SK-N-SH treated with all-trans-retinoic acid at 6 μM for 48 hours (cell line): ENCODE data around the gene CFAP251.

Experiments used
- ATAC-seq: fragments of 200-7000 bp; cut with Tn5 transposase; 3 replicates; pipeline ENCODE4 v1.9.1; 2020; ENCODE audit warnings: mild to moderate bottlenecking, moderate library complexity
- BACH2 ChIP-seq: fragments of 250-450 bp; sonication (Bioruptor Pico); IDR thresholded peaks from 2 replicates; pipeline ENCODE4 v1.9.0; 2021; ENCODE audit warnings: mild to moderate bottlenecking, borderline replicate concordance
- CREB5 ChIP-seq: fragments of 250-450 bp; sonication (Bioruptor Pico); IDR thresholded peaks from 2 replicates; pipeline ENCODE4 v1.5.1; 2020; ENCODE audit warnings: low read depth, mild to moderate bottlenecking, moderate library complexity
- CSDC2 ChIP-seq: fragments of 250-450 bp; sonication (Bioruptor Pico); IDR thresholded peaks from 2 replicates; pipeline ENCODE4 v1.5.0; 2020; ENCODE audit warnings: mild to moderate bottlenecking, moderate library complexity
- ESRRG ChIP-seq: fragments of 250-450 bp; sonication (Bioruptor Pico); IDR thresholded peaks from 2 replicates; pipeline ENCODE4 v1.6.1; 2021; ENCODE audit warnings: mild to moderate bottlenecking
- GLIS3 ChIP-seq: fragments of 250-450 bp; sonication (Bioruptor Pico); IDR thresholded peaks from 2 replicates; pipeline ENCODE4 v1.5.0; 2020; ENCODE audit warnings: mild to moderate bottlenecking, moderate library complexity
- ISL1 ChIP-seq: fragments of 250-450 bp; sonication (Bioruptor Pico); IDR thresholded peaks from 2 replicates; pipeline ENCODE4 v2.1.2; 2022; ENCODE audit warnings: mild to moderate bottlenecking, moderate library complexity
- OSR1 ChIP-seq: fragments of 250-450 bp; sonication (Bioruptor Pico); IDR thresholded peaks from 2 replicates; pipeline ENCODE4 v1.8.0; 2022; ENCODE audit warnings: moderate library complexity, mild to moderate bottlenecking, inconsistent platforms
- PPARA ChIP-seq: fragments of 250-450 bp; sonication (Bioruptor Pico); IDR thresholded peaks from 2 replicates; pipeline ENCODE4 v1.5.0; 2020; ENCODE audit warnings: mild to moderate bottlenecking, borderline replicate concordance
- RARB ChIP-seq: fragments of 250-450 bp; sonication (Bioruptor Pico); IDR thresholded peaks from 2 replicates; pipeline ENCODE4 v1.8.0; 2021; ENCODE audit warnings: mild to moderate bottlenecking, moderate library complexity
- SNAI2 ChIP-seq: fragments of 250-450 bp; sonication (Bioruptor Pico); IDR thresholded peaks from 2 replicates; pipeline ENCODE4 v1.5.0; 2020; ENCODE audit warnings: mild to moderate bottlenecking, moderate library complexity
- TCF4 ChIP-seq: fragments of 250-450 bp; sonication (Bioruptor Pico); IDR thresholded peaks from 2 replicates; pipeline ENCODE4 v1.8.0; 2021; ENCODE audit warnings: mild to moderate bottlenecking, moderate library complexity, borderline replicate concordance
- TOX ChIP-seq: fragments of 250-450 bp; sonication (Bioruptor Pico); IDR thresholded peaks from 2 replicates; pipeline ENCODE4 v1.8.0; 2021; ENCODE audit warnings: mild to moderate bottlenecking, moderate library complexity, borderline replicate concordance
- ZFP3 ChIP-seq: fragments of 250-450 bp; sonication (Bioruptor Pico); IDR thresholded peaks from 2 replicates; pipeline ENCODE4 v1.5.0; 2020; ENCODE audit warnings: mild to moderate bottlenecking, moderate library complexity
- ZNF565 ChIP-seq: fragments of 450-650 bp; formaldehyde crosslinking; conservative IDR thresholded peaks from 2 replicates; pipeline ENCODE4 v1.5.0; 2020; ENCODE audit warnings: low read depth, mild to moderate bottlenecking, moderate library complexity
- ZNF70 ChIP-seq: fragments of 450-650 bp; formaldehyde crosslinking; IDR thresholded peaks from 2 replicates; pipeline ENCODE4 v1.5.0; 2020; ENCODE audit warnings: mild to moderate bottlenecking, moderate library complexity
- ZNF8 ChIP-seq: fragments of 450-650 bp; formaldehyde crosslinking; IDR thresholded peaks from 2 replicates; pipeline ENCODE4 v1.5.0; 2020; ENCODE audit warnings: mild to moderate bottlenecking, moderate library complexity
- TF ChIP-seq, protein P1 (sequence below): fragments of 250-450 bp; sonication (Bioruptor Pico); IDR thresholded peaks from 2 replicates; pipeline ENCODE4 v1.8.0; 2020; ENCODE audit warnings: mild to moderate bottlenecking, moderate library complexity, borderline replicate concordance
- TF ChIP-seq, protein P2 (sequence below): fragments of 250-450 bp; sonication (Bioruptor Pico); IDR thresholded peaks from 2 replicates; pipeline ENCODE4 v1.5.0; 2020; ENCODE audit warnings: mild to moderate bottlenecking, moderate library complexity
- TF ChIP-seq, protein P3 (sequence below): fragments of 250-450 bp; sonication (Bioruptor Pico); IDR thresholded peaks from 2 replicates; pipeline ENCODE4 v1.5.1; 2021; ENCODE audit warnings: mild to moderate bottlenecking, moderate library complexity
- TF ChIP-seq, protein P4 (sequence below): fragments of 250-450 bp; sonication (Bioruptor Pico); IDR thresholded peaks from 2 replicates; pipeline ENCODE4 v1.8.0; 2021; ENCODE audit warnings: low read depth, mild to moderate bottlenecking, moderate library complexity, borderline replicate concordance

CFAP251 gene

DNA sequence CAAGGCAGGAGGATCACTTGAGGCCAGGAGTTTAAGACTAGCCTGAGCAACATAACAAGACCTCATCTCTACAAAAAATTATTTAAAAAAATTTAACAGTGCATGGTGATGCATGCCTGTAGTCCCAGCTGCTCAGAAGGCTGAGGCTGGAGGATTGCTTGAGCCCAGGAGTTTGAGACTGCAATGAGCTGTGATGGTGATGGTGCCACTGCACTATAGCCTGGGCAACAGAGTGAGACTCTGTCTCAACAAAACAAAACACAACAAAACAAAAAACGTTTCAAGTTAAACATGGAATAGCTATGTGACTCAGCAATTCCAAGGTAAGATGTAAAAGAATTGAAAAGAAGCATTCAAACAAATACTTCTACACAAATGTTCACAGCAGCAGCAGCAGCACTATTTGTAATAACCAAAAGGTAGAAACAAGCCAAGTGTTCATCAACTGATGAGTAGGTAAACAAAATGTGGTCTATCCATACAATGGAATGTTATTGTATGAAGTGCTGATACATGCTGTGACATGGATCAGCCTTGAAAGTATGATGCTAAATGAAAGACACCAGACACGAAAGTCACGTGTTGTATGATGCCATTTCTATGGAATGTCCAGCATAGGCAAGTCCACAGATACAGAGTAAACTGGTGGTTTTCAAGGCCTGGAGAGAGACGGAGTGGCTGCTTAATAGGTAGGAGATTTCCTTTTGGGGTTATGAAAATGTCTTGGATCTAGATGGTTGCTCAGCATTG lies 31.4 kb downstream of the CFAP251 start:
- peak; percentile 95 for ATAC-seq
- TF ChIP-seq ZFP3 (CRISPR knock-in tag) (no peak), ESRRG (no peak), ZNF8 (CRISPR knock-in tag) (no peak), BACH2 (CRISPR knock-in tag) (no peak), GLIS3 (CRISPR knock-in tag) (0 out of 2 replicates have a peak, but pooled peaks have one; percentile 66), ISL1 (CRISPR knock-in tag) (peak; percentile 78), CREB5 (CRISPR knock-in tag) (peak; percentile 77; the same call in 1 of the 2 replicates), TCF4 (CRISPR knock-in tag) (no peak), SNAI2 (CRISPR knock-in tag) (no peak), OSR1 (CRISPR knock-in tag) (no peak)
- TF ChIP-seq, protein P1, sequence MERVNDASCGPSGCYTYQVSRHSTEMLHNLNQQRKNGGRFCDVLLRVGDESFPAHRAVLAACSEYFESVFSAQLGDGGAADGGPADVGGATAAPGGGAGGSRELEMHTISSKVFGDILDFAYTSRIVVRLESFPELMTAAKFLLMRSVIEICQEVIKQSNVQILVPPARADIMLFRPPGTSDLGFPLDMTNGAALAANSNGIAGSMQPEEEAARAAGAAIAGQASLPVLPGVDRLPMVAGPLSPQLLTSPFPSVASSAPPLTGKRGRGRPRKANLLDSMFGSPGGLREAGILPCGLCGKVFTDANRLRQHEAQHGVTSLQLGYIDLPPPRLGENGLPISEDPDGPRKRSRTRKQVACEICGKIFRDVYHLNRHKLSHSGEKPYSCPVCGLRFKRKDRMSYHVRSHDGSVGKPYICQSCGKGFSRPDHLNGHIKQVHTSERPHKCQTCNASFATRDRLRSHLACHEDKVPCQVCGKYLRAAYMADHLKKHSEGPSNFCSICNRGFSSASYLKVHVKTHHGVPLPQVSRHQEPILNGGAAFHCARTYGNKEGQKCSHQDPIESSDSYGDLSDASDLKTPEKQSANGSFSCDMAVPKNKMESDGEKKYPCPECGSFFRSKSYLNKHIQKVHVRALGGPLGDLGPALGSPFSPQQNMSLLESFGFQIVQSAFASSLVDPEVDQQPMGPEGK (CRISPR knock-in tag): no peak

DNA sequence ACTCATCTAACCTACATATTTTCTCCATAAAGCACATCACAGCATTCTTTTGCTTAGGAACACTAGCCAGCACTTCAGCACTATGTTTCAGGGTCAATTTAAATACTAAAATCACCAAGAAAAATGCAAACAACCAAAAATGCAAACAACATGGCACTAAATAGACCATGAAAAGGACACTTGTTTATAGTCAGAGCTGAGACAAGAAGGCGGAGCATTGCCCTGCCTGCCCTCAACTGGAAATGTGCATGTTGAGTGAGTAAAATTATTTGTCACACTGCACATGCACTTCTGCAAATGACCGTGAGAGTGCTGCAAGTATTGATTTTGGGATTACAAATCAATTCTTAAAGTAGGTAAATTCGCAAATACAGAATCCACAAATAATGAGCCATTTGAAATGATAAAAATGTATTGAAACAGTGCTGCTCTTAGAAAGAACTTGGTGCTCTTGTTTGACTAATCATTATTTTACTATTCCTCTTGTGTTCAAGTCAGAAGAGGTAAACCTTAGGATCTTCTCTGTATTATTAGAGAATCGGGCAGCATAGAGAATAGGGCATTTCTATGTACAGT lies 34.8 kb downstream of the CFAP251 start:
- TF ChIP-seq TCF4 (CRISPR knock-in tag) (no peak), ZNF70 (CRISPR knock-in tag) (no peak), ZFP3 (CRISPR knock-in tag) (no peak), ZNF565 (CRISPR knock-in tag) (no peak), TOX (CRISPR knock-in tag) (no peak), ESRRG (no peak), RARB (CRISPR knock-in tag) (no peak), PPARA (no peak)
- TF ChIP-seq, protein P2, sequence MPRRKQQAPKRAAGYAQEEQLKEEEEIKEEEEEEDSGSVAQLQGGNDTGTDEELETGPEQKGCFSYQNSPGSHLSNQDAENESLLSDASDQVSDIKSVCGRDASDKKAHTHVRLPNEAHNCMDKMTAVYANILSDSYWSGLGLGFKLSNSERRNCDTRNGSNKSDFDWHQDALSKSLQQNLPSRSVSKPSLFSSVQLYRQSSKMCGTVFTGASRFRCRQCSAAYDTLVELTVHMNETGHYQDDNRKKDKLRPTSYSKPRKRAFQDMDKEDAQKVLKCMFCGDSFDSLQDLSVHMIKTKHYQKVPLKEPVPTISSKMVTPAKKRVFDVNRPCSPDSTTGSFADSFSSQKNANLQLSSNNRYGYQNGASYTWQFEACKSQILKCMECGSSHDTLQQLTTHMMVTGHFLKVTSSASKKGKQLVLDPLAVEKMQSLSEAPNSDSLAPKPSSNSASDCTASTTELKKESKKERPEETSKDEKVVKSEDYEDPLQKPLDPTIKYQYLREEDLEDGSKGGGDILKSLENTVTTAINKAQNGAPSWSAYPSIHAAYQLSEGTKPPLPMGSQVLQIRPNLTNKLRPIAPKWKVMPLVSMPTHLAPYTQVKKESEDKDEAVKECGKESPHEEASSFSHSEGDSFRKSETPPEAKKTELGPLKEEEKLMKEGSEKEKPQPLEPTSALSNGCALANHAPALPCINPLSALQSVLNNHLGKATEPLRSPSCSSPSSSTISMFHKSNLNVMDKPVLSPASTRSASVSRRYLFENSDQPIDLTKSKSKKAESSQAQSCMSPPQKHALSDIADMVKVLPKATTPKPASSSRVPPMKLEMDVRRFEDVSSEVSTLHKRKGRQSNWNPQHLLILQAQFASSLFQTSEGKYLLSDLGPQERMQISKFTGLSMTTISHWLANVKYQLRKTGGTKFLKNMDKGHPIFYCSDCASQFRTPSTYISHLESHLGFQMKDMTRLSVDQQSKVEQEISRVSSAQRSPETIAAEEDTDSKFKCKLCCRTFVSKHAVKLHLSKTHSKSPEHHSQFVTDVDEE (CRISPR knock-in tag): no peak
- TF ChIP-seq, protein P3, sequence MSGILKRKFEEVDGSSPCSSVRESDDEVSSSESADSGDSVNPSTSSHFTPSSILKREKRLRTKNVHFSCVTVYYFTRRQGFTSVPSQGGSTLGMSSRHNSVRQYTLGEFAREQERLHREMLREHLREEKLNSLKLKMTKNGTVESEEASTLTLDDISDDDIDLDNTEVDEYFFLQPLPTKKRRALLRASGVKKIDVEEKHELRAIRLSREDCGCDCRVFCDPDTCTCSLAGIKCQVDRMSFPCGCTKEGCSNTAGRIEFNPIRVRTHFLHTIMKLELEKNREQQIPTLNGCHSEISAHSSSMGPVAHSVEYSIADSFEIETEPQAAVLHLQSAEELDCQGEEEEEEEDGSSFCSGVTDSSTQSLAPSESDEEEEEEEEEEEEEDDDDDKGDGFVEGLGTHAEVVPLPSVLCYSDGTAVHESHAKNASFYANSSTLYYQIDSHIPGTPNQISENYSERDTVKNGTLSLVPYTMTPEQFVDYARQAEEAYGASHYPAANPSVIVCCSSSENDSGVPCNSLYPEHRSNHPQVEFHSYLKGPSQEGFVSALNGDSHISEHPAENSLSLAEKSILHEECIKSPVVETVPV (CRISPR knock-in tag): no peak
- TF ChIP-seq, protein P4, sequence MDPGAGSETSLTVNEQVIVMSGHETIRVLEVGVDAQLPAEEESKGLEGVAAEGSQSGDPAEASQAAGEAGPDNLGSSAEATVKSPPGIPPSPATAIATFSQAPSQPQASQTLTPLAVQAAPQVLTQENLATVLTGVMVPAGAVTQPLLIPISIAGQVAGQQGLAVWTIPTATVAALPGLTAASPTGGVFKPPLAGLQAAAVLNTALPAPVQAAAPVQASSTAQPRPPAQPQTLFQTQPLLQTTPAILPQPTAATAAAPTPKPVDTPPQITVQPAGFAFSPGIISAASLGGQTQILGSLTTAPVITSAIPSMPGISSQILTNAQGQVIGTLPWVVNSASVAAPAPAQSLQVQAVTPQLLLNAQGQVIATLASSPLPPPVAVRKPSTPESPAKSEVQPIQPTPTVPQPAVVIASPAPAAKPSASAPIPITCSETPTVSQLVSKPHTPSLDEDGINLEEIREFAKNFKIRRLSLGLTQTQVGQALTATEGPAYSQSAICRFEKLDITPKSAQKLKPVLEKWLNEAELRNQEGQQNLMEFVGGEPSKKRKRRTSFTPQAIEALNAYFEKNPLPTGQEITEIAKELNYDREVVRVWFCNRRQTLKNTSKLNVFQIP (CRISPR knock-in tag): no peak
- TF ChIP-seq, all 23 proteins: peak for 0
- no peak for ATAC-seq

GRCh38 chr12:121953695-121954094 lies 35.3 kb downstream of the CFAP251 start:
- ATAC-seq: no peak
- TF ChIP-seq CSDC2: no peak
- TF ChIP-seq, protein P2 (CRISPR knock-in tag): no peak
- no peak for TF ChIP-seq OSR1 (CRISPR knock-in tag)
- TF ChIP-seq SNAI2 (CRISPR knock-in tag): no peak
- no peak for TF ChIP-seq ISL1 (CRISPR knock-in tag)
- no peak for TF ChIP-seq TOX (CRISPR knock-in tag)
- TF ChIP-seq, protein P1 (CRISPR knock-in tag): no peak
- TF ChIP-seq, protein P3 (CRISPR knock-in tag): no peak
- TF ChIP-seq, all 23 proteins: peak for 0
